Suprapubic skin (tissue), 4 donors: ENCODE data around the gene SLC35G2.

Source experiments
- POLR2A ChIP-seq, 2 donors: fragments of 450-650 bp; IDR thresholded peaks; one replicate each; pipeline ENCODE4 v1.6.1; 2017; ENCODE audit warnings: antibody characterized with exemption in 2 of 2, mild to moderate bottlenecking in 2 of 2, moderate library complexity in 2 of 2
- POLR2AphosphoS5 ChIP-seq, 3 donors: sonication (generic); formaldehyde crosslinking; IDR thresholded peaks; one replicate each; pipeline ENCODE4 v1.6.1; 2017; ENCODE audit warnings: antibody characterized with exemption in 3 of 3

GRCh38 chr3:136787349-136787748 lies 31.6 kb upstream of the SLC35G2 start:
- TF ChIP-seq POLR2A (IDR thresholded peaks at IDR 0.05) (no peak), POLR2AphosphoS5 (IDR thresholded peaks at IDR 0.05) (no peak)
